NCI-H82 treated with DMSO at 0.1 percent for 48 hours (cell line): Measurements from ENCODE around the gene LGALS4.
"Not testable (repeated sequence)": the region's sequence is repeated elsewhere in the genome, so short reads cannot be mapped to it uniquely, and the experiment has no call there.

Experiments used
- DNase-seq: peaks from one replicate; lab custom pipeline; 2025; ENCODE audit not compliant: unreplicated experiment; lab: John Stamatoyannopoulos, UW

The LGALS4 gene

DNA sequence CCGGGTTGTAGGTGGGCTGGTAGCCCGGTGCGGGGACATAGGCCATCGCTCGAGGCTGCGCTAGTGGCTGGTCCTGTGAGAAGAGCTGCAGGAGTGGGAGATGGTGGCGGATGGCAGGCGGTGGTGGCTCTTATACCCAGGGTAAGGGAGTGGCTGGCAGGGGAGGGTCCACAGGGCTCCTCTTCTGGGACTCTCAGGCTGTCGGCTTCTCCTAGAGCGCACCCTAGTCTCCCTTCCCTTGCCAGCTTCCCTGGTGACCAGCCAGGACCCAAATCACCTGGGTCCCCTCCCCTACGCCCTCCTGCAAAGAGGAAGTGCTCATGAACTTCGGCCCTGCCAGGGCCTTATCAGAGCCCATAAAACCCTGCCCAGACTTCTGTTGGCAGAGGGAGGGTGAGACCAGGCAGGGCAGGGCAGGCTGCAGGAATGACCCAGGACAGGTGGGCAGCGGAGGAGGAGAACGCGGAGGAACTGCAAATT, at the start of gene LGALS4:
LGALS4 (minus strand) TSS at position 105 of the 480 bp plus-strand sequence; CDS start at position 46, 59 bp downstream.
- no peak for DNase-seq

- no peak for DNase-seq
These were observed 48.6 kb upstream of the LGALS4 start for GRCh38 chr19:38861368-38861767.

DNA sequence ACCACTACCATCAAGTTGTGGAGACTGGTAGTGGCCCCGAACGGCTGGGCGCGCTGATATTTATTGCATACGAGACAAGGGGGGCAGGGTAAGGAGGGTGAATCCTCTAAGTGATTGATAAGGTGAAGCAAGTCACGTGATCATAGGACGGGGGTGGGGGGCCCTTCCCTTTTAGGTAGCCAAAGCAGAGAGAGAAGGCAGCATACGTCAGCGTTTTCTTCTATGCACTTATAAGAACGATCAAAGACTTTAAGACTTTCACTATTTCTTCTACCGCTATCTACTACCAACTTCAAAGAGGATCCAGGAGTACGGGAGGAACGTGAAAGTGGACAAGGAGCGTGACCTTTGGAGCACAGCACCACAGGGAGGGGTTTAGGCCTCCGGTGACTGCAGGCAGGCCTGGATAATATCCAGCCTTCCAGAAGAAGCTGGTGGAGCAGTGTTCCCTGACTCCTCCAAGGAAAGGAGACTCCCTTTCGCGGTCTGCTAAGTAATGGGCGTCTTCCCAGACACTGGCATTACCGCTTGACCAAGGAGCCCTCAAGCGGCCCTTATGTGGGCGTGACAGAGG, 47.0 kb upstream of the LGALS4 start:
- DNase-seq = not testable (repeated sequence)

DNA sequence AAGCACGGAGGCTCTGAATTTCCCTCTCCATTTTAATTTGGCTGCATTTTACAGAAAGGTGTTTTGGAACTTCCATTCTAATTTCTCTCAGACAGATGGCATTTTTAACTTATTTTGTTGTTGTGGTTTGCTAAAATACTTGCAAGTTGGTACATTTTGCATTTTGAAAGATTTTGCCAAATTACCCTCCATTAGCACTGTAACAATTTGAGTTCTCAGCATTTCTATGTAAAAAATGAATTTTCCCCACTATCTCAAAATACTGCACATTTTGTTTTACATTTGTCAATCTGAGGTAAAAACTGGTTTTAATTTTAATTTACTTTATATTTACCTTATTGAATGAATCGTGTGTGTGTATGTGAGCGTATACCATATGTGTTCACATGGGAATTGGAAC, 44.1 kb upstream of the LGALS4 start:
- no peak for DNase-seq

GRCh38 chr19:38855751-38856150, 43.0 kb upstream of the LGALS4 start:
- DNase-seq = not testable (repeated sequence)

- peak; percentile 16 for DNase-seq
These were observed 42.2 kb upstream of the LGALS4 start for GRCh38 chr19:38854961-38855360.

- no peak for DNase-seq
These were observed 40.5 kb upstream of the LGALS4 start for GRCh38 chr19:38853214-38853613.

DNA sequence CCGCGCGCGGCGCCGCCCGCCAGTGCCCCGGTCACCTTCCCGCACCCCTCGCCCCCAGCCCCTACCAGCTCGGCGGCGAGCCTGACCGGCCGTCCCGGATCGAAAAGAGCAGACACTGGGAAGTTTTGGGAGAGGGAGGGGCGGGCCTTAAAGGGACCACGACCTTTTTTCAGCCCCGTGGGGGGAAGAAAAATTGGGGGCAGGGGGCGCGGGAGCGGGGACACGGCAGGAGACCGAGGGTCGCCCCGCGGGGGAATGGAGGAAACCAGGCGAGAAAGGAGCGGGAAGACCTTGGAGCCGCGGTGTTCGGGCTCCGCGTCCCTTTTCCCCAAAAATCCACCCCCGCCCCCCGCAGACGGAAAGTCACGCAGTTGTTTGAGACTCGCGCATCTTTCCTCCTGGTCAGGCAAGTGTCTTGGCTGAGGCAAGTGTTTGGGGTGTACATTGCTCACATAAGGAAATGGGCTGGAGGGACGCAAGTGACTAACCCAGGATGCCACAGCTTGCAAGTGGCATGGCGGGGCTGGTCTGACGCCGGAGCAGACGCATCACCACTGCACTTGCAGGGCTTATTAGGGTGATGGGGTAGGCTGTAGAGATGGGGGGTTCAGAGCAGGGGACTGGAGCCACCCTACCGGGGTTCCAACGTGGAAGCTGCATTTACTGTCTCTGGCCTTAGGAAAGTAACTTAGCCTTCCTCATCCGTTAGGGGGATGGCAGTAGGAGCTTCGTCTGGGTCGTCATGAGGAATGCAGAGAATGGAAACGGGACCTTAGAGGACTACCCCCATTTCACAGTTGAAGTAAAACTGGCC, 39.7 kb upstream of the LGALS4 start:
- DNase-seq = no peak

- DNase-seq = peak; percentile 82
These were observed 39.0 kb upstream of the LGALS4 start for GRCh38 chr19:38851622-38852230.

DNA sequence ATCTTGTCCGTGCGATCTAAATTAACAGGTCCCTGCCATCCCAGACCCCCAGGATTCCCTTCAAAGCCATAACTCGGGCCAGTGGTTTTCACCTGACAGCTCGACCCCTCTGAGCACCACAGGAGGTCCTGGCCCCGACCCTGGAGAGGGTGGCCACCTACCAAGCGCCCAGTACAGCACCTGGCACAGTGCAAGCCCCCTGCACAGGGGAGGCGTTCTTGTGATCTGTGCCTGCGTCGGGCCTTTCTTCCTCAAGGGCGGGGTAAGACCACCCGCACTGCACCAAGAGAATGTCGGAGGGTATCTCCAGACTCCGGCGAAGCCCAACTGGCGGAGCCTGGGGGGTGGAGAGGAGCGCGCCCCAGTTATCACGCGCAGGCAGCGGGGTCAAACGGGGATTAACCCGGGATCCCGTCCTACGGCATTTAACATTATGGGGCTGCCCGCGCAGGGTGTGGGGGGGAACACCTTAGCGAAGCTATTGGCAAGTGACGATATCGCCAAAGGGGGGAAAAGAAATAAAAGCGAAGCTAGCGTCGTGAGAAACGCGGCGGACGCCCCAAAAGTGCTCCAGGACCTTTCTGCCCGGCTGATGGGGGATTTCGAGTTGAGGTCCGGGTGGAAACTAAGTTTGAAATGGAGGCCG, 38.4 kb upstream of the LGALS4 start:
- DNase-seq = peak; percentile 51

GRCh38 chr19:38850436-38850975, 37.8 kb upstream of the LGALS4 start:
- DNase-seq = no peak

DNA sequence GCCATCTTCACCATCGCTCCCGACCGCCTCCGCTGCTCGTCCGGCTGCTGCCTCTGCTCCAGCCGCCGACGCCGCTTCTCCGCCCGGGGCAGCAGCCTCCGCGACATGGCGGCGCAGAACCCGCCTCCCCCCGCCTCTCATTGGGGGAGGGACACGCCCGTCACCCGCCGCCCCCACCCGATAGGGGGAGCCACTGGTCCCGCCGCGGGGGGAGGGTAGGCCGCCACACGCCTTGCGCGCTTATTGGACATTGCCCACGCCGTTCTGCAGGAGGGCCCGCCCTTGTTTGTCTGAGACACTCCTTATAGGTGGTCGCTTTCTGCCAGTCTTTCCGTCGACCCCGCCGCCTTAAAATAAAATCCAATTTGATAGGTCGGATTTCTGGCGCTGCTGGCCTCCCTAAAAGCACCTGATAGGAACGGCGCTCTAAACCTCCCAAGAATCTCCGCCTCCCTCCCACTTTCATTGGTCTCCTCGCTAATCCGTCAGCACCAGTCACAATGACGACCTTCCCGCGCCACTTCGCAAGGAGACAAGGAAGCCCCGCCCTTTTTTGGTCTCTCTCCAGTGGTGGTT, 37.2 kb upstream of the LGALS4 start, which contains the start of gene HNRNPL:
HNRNPL (minus strand) TSS at position 127 of the 576 bp plus-strand sequence; CDS start at position 107, 20 bp downstream.
- DNase-seq = peak; percentile 100

DNA sequence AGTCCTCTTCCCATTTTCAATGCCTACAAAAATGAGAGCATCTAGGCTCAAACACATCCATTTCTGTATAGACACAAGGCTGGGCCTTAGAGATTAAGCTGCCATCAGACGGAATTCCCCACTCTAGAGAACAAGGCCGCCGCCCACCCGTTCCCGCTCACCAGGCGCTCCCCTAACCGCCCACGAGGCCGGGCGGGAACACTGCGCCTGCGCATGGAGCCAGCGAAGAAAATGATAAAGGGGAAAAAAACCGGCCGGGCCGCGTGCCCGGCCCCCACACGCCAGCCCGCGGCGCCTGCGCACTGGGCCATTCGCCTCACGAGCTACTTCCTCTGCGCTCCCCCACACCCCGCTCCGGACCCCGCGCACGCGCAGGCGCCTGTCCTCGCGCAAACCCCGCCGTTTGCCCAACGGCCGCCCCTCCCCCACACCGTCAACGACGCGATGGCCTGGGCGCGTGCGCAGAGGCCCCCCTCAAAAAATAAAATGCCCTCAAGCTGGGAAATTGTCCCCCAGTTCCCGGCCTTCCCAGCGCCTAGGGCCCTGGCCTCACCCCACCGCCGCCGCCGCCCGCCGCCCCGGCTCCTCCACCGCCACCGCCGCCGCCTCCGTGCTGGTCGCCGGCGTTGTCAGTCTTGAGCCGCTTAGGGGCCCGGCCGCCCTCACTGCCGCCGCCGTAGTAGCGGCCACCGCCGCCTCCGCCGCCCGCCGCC, 36.6 kb upstream of the LGALS4 start:
- peak; percentile 83 for DNase-seq

GRCh38 chr19:38848299-38849146, 35.8 kb upstream of the LGALS4 start:
- no peak for DNase-seq

- DNase-seq = no peak
These were observed 33.4 kb upstream of the LGALS4 start for GRCh38 chr19:38846097-38846496.

DNA sequence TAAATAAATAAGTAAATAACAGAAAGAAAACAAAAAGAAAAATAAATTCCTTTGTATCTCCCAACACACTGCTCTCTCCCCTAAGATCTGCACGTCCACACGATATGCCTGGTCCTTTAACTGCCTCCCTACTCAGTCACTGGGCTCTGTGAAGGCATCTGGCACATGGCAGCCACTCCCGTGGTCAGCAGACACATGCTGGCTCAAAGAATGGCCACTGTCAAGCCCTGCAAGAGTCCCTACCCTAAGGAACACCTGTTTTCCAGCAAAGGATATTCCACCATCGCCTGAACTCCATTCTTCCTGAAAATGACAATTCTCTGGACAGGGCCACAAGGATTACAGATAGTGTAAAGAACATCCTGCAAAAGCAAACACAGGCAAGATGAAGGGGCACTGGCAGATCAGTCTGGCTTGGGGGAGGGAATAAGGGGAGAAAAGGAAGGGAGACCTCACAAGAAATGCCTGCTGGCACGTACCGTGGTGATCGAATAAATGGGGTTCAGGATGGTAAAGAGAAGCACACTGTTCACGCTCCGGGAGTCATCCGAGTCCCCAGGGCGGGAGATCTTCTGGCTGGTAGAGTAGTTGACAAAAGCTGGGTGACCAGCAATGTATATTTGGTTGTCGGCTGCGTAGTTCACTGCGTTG, 32.8 kb upstream of the LGALS4 start:
- no peak for DNase-seq

DNA sequence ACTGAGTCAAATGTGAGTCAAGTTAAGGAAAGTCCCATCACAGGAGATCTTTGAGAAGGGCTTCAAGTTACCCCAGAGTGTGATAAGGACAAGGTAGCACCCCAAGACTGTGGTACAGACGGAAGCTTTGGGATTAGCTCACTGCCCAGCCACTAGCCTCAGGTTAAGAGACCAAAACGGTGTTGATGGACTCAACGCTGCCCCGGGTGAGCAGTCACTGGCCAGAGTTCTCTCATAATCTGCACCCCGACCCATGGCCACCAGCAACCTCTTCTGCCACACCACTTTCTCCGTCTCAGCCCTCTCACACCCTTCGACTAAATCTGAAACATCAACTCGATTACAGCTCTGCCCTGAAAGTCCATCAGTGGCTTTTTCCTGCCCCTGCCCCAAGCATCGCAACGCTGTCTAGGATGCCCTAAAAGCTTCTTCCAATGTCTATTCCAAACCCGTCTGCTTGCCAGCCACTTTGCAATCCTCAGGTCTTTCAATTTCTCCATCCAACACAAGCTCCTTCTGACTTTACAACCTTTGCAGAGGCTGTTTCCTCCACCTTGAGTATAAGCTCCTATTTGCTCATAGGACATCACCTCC, 31.4 kb upstream of the LGALS4 start:
- no peak for DNase-seq

DNA sequence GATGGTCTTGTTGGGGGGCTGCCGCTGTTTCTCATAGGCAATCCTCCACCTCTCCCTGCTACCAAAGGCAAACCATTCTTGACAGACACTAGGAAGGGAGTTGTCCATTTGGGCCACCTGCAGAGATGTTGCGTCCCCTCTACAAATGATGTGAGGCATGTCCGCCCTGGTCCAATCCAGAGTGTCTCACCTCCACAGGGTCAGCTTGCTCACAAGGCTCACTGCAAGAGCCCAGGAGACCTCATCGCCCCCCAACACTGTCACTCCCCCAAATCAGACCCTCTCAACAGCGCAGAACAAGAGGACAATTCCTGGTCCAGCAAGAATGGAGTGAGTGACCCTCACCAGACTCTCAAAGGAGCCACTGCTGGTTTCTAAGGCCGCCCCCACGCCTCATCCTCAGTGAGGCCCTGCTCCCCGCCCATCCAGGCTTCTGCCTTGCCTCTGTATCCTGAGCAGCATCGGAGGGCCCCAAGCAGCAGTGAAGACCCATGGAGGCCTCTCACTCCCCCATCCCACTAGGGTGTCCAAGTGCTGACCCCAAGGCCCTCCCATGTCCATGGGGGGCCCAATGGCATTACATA, 30.5 kb upstream of the LGALS4 start:
- no peak for DNase-seq
